ENCODE data around the gene GUK1. TPM values are rescaled to one million over a fixed set of nuclear protein-coding genes. Genes with fewer than 3 reads are reported as not detected.

GUK1 gene
- total RNA-seq, 6 experiments from 2014 or later, result 215 to 313 (median 247) TPM

DNA sequence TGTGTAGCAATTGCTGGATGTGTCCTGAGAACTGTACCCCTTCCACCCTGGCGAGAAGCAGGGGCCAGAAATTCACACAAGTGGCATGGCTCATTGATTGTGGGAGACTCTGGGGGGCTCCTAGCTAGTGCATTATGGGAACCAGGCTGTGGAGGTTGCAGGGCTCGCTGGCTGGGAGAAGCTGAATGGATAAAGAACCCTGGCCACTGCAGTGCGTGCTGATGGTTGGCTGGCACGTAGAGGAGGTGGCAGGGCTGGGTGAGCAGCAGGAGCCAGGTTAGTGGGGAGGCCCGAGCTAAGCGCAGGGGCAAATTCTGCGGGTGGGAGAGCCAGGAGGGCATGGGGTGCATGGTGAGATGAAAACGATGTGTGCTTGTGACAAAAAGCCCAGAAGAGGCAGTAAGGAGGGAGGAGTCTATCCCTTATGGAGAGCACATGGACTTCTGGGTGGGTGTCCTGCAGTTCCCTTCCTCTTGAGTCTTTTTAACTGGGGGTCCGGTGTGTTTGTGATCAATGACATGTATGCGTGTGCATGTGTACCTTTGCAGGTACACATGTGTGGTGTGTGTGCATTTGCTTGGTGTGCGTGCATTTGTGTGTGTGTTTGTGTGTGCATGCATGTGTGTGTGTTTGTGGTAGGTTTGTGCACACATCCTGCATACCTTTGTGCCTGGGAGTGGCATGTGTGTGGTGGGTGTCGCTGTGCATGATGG lies 3.6 kb downstream of the GUK1 start:
- peak overlapping the region; percentile 51 for H3K27ac Mint-ChIP-seq

DNA sequence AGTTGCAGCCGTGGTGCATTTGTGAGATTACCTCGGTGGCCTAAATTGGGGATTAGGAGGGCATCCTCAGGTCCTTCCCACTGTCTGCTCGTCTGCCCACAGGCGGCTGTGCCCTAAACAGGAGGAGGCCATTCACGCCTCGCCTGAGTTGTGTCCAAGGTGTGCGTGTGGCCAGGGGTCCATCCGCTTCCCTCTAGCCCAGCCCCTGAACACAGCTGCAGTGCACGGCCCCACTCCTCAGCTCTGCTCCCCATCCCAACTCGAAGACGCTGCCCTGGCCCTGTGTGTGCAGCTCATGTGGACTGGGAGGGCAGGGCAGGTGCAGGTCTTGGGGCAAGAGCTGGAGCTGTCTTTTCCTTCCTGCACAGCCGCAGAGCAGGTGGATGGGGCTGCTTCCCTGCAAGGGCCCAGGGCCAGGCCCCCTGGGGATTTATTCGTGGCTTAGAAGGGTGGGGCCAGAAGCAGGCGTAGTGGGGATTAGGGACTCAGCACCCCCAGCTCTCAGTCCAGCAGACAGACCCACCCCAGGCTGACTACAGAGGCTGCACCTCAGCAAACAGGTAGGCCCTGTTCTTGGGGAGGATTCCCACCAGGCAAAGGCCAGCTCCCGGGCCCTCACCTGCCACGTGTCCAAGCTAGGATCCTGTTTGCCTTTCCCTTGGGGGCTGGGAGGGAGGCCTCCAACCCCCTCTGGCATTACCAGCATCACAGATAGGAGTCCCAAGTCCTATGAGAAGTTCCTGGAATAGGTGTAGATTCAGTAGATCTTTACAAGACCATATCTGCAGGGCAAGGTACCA lies 4.3 kb downstream of the GUK1 start:
- Mint-ChIP-seq H3K9me3 (no peaks in the 10 kb centered on the region), H3K4me1 (ENCODE audit: low read depth) (peaks cover 15% of the 10 kb centered on the region), H3K36me3 (ENCODE audit: low read depth) (peaks cover 5% of the 10 kb centered on the region; the same call in 1 of the 2 replicates), H3K4me3 (peak overlapping the region; percentile 99; the same call in 1 of the 2 replicates), H3K27me3 (ENCODE audit: insufficient read depth) (peaks cover 2% of the 10 kb centered on the region), H3K27ac (no peak overlapping the region)
- TF ChIP-seq, protein P1, sequence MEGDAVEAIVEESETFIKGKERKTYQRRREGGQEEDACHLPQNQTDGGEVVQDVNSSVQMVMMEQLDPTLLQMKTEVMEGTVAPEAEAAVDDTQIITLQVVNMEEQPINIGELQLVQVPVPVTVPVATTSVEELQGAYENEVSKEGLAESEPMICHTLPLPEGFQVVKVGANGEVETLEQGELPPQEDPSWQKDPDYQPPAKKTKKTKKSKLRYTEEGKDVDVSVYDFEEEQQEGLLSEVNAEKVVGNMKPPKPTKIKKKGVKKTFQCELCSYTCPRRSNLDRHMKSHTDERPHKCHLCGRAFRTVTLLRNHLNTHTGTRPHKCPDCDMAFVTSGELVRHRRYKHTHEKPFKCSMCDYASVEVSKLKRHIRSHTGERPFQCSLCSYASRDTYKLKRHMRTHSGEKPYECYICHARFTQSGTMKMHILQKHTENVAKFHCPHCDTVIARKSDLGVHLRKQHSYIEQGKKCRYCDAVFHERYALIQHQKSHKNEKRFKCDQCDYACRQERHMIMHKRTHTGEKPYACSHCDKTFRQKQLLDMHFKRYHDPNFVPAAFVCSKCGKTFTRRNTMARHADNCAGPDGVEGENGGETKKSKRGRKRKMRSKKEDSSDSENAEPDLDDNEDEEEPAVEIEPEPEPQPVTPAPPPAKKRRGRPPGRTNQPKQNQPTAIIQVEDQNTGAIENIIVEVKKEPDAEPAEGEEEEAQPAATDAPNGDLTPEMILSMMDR (IDR thresholded peaks at IDR 0.05), result no peak
- no peak for DNase-seq

More for the DNA sequence above, 3.6 kb downstream of the GUK1 start:
- H3K4me3 Mint-ChIP-seq, result peak overlapping the region; percentile 99
- no peaks in the 10 kb centered on the region for H3K9me3 Mint-ChIP-seq
- DNase-seq, result no peak
- H3K36me3 Mint-ChIP-seq (ENCODE audit: low read depth), result peaks cover 5% of the 10 kb centered on the region; the same call in 1 of the 2 replicates
- TF ChIP-seq, protein P1 (IDR thresholded peaks at IDR 0.05), result no peak
- H3K4me1 Mint-ChIP-seq (ENCODE audit: low read depth), result peaks cover 15% of the 10 kb centered on the region
- peaks cover 2% of the 10 kb centered on the region for H3K27me3 Mint-ChIP-seq (ENCODE audit: insufficient read depth)

DNA sequence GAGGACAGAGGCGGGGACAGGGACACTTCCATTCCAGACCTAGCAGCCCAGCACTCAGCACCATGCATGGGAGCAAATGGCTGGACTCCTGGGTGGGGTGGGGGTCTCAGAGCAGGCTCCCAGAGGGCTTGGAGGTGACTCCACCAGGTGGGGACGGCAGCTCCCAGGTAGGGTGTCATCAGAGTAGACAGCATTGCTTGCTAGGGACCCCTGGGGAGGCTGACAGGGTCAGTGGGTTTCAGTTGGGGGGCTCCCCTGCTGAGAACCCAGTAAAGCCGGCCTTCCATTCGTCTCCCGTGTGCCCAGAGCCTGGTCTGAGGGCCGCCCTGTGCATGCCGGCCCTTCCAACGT lies 4.9 kb downstream of the GUK1 start:
- TF ChIP-seq, protein P1 (IDR thresholded peaks at IDR 0.05), result no peak
- peaks cover 5% of the 10 kb centered on the region; the same call in 1 of the 2 replicates for H3K36me3 Mint-ChIP-seq (ENCODE audit: low read depth)

DNA sequence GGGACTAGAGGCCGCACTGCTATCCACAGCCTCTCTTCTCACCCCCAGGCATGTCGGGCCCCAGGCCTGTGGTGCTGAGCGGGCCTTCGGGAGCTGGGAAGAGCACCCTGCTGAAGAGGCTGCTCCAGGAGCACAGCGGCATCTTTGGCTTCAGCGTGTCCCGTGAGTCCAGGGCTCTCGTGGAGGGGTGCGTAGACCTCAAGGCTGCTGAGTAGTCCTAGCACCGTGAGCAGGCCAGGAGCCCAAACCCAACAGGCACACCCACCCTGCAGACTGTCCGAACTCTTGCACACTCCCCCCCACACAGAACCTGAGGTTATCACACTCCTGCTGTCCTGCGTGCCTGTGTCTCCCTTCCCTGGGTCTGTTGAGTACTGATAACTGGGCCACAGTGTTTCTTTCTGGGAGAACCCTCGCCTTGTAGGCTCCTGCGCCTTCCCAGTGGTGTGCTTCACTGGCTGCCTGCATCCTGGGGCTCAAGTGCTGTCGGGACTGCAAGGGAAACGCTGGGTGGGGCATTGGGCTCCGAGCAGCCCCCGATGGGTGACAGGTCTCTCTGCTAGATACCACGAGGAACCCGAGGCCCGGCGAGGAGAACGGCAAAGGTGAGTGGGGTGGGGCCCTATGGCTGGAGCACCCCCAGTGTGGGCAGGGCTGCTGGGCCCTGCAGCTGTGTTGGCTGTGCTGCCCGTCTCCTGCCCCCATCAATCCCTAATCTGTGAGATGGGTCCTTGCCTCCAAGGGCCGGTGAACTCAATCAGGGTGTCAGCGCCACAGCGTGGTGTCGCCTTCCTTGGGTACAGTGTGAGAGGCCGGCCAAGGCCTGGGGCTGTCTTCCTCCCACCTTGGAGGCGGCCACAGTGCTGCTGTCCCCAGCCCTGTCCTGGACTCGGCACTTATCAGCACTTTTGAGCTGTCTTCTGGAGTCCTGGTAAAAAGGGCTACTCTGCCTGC lies 5.7 kb downstream of the GUK1 start:
- TF ChIP-seq, protein P1 (IDR thresholded peaks at IDR 0.05), result no peak
- H3K9me3 Mint-ChIP-seq, result no peaks in the 10 kb centered on the region
- peaks cover 2% of the 10 kb centered on the region for H3K27me3 Mint-ChIP-seq (ENCODE audit: insufficient read depth)
- peaks cover 5% of the 10 kb centered on the region; the same call in 1 of the 2 replicates for H3K36me3 Mint-ChIP-seq (ENCODE audit: low read depth)
- no peak overlapping the region for H3K4me3 Mint-ChIP-seq
- no peak overlapping the region for H3K27ac Mint-ChIP-seq
- peaks cover 15% of the 10 kb centered on the region for H3K4me1 Mint-ChIP-seq (ENCODE audit: low read depth)
- DNase-seq, result no peak

More for the DNA sequence above, 4.9 kb downstream of the GUK1 start:
- Mint-ChIP-seq H3K4me1 (ENCODE audit: low read depth) (peaks cover 15% of the 10 kb centered on the region), H3K4me3 (no peak overlapping the region), H3K9me3 (no peaks in the 10 kb centered on the region), H3K27me3 (ENCODE audit: insufficient read depth) (peaks cover 2% of the 10 kb centered on the region), H3K27ac (no peak overlapping the region)
- no peak for DNase-seq

Data from HFFc6 (cell line).